ENCODE results near the gene SH3BP2. TPM values are rescaled to one million over a fixed set of nuclear protein-coding genes. Genes with fewer than 3 reads are reported as not detected.
"Not testable (repeated sequence)": the region's sequence is repeated elsewhere in the genome, so short reads cannot be mapped to it uniquely, and the experiment has no call there.

The SH3BP2 gene
- total RNA-seq, 5 donors from 2014 or later (not counting 1 experiment from before 2014, with no cell fraction given), result 44.0 to 68.2 (median 49.7) TPM

- not testable (repeated sequence) for H3K36me3 Mint-ChIP-seq; H3K27me3 ChIP-seq (replicated peaks in 1 of 2; ENCODE audit: control insufficient read depth in 2 of 2, extremely low read depth in 1 of 2, insufficient read depth in 2 of 2, low read length in 1 of 2); H3K27ac Mint-ChIP-seq; DNase-seq; H3K36me3 ChIP-seq (ENCODE audit: control insufficient read depth in 2 of 2, extremely low read depth in 1 of 2, insufficient read depth in 1 of 2, low read length in 1 of 2); H3K4me1 Mint-ChIP-seq; H3K27me3 Mint-ChIP-seq; H3K9me3 ChIP-seq; ATAC-seq (replicated peaks in 1 of 4); H3K9me3 Mint-ChIP-seq; H3K27ac ChIP-seq (ENCODE audit: low read length); H3K4me3 ChIP-seq (ENCODE audit: control insufficient read depth in 1 of 2, extremely low read depth in 1 of 2, low read length in 1 of 2)
- ChIA-PET POLR2A (interaction anchor here in 1 of 2 donors (0.7 kb wide), 1 partner anchor 15 kb away, joined by 3 read pairs; no protein-coding TSS in a partner anchor), CTCF (interaction anchor here (0.5 to 0.6 kb wide), 2 partner anchors 86 to 306 kb away, joined by 4 read pairs; no protein-coding TSS in a partner anchor)
- peak overlapping the region in 1 of 3 donors; percentile 1 for H3K4me3 Mint-ChIP-seq
- H3K4me1 ChIP-seq (ENCODE audit: control insufficient read depth in 1 of 2, extremely low read depth in 1 of 2, insufficient read depth in 2 of 2, low read length in 2 of 2), result peaks cover 0 to 16% of the 10 kb centered on the region in 2 experiments
- WGBS (ENCODE audit: insufficient coverage), result 97% methylated on average over 13 of the region's 42 CpGs
Measured at GRCh38 chr4:2762486-2763370, 30.2 kb upstream of the SH3BP2 start.

- H3K27me3 Mint-ChIP-seq, result no peaks in the 10 kb centered on the region
- Histone ChIP-seq H3K4me3 (ENCODE audit: control insufficient read depth in 1 of 2, extremely low read depth in 1 of 2, low read length in 1 of 2) (no peak overlapping the region), H3K27ac (ENCODE audit: low read length) (no peak overlapping the region), H3K36me3 (ENCODE audit: control insufficient read depth in 2 of 2, extremely low read depth in 1 of 2, insufficient read depth in 1 of 2, low read length in 1 of 2) (no peaks in the 10 kb centered on the region), H3K9me3 (no peaks in the 10 kb centered on the region), H3K27me3 (replicated peaks in 1 of 2; ENCODE audit: control insufficient read depth in 2 of 2, extremely low read depth in 1 of 2, insufficient read depth in 2 of 2, low read length in 1 of 2) (no peaks in the 10 kb centered on the region), H3K4me1 (ENCODE audit: control insufficient read depth in 1 of 2, extremely low read depth in 1 of 2, insufficient read depth in 2 of 2, low read length in 2 of 2) (peaks cover 0 to 16% of the 10 kb centered on the region in 2 experiments)
- peak overlapping the region; percentile 51 to 62 (median 58) for H3K4me3 Mint-ChIP-seq
- H3K27ac Mint-ChIP-seq, result no peak overlapping the region
- no peaks in the 10 kb centered on the region for H3K36me3 Mint-ChIP-seq
- peaks cover 0 to 6% (median 4%) of the 10 kb centered on the region in 3 donors for H3K4me1 Mint-ChIP-seq
- no peak for DNase-seq
- CTCF ChIA-PET, result interaction anchor here (0.5 to 1.4 kb wide), 5 partner anchors 85 to 305 kb away, joined by 3 to 5 read pairs (median 4); no protein-coding TSS in a partner anchor
- 67% methylated on average over 23 of the region's 23 CpGs for WGBS (ENCODE audit: insufficient coverage)
- H3K9me3 Mint-ChIP-seq, result no peaks in the 10 kb centered on the region
- POLR2A ChIA-PET, result no interaction called here
- no peak for ATAC-seq (replicated peaks in 1 of 4)
Measured at GRCh38 chr4:2763511-2763967, 29.3 kb upstream of the SH3BP2 start.

- Mint-ChIP-seq H3K27ac (no peak overlapping the region), H3K36me3 (no peaks in the 10 kb centered on the region), H3K27me3 (no peaks in the 10 kb centered on the region), H3K9me3 (peaks cover 0 to 3% (median 0%) of the 10 kb centered on the region in 3 donors), H3K4me3 (no peak overlapping the region), H3K4me1 (peaks cover 5 to 11% (median 10%) of the 10 kb centered on the region in 3 donors)
- Histone ChIP-seq H3K27ac (ENCODE audit: low read length) (no peak overlapping the region), H3K27me3 (replicated peaks in 1 of 2; ENCODE audit: control insufficient read depth in 2 of 2, extremely low read depth in 1 of 2, insufficient read depth in 2 of 2, low read length in 1 of 2) (no peaks in the 10 kb centered on the region), H3K4me1 (ENCODE audit: control insufficient read depth in 1 of 2, extremely low read depth in 1 of 2, insufficient read depth in 2 of 2, low read length in 2 of 2) (peaks cover 0 to 16% of the 10 kb centered on the region in 2 experiments), H3K36me3 (ENCODE audit: control insufficient read depth in 2 of 2, extremely low read depth in 1 of 2, insufficient read depth in 1 of 2, low read length in 1 of 2) (no peaks in the 10 kb centered on the region), H3K4me3 (ENCODE audit: control insufficient read depth in 1 of 2, extremely low read depth in 1 of 2, low read length in 1 of 2) (no peak overlapping the region), H3K9me3 (no peaks in the 10 kb centered on the region)
- no peak for ATAC-seq (replicated peaks in 1 of 4)
- ChIA-PET CTCF (no interaction called here), POLR2A (no interaction called here)
- WGBS (ENCODE audit: insufficient coverage), result 92% methylated on average over 11 of the region's 12 CpGs
- no peak for DNase-seq
Measured at GRCh38 chr4:2765832-2766526, 26.9 kb upstream of the SH3BP2 start.

GRCh38 chr4:2767046-2767704, 25.7 kb upstream of the SH3BP2 start:
- Histone ChIP-seq H3K27me3 (replicated peaks in 1 of 2; ENCODE audit: control insufficient read depth in 2 of 2, extremely low read depth in 1 of 2, insufficient read depth in 2 of 2, low read length in 1 of 2) (no peaks in the 10 kb centered on the region), H3K9me3 (no peaks in the 10 kb centered on the region), H3K4me3 (ENCODE audit: control insufficient read depth in 1 of 2, extremely low read depth in 1 of 2, low read length in 1 of 2) (no peak overlapping the region), H3K27ac (ENCODE audit: low read length) (no peak overlapping the region), H3K4me1 (ENCODE audit: control insufficient read depth in 1 of 2, extremely low read depth in 1 of 2, insufficient read depth in 2 of 2, low read length in 2 of 2) (peaks cover 0 to 10% of the 10 kb centered on the region in 2 experiments), H3K36me3 (ENCODE audit: control insufficient read depth in 2 of 2, extremely low read depth in 1 of 2, insufficient read depth in 1 of 2, low read length in 1 of 2) (no peaks in the 10 kb centered on the region)
- H3K4me1 Mint-ChIP-seq, result peaks cover 11 to 16% (median 14%) of the 10 kb centered on the region in 3 donors
- no peak overlapping the region for H3K4me3 Mint-ChIP-seq
- H3K9me3 Mint-ChIP-seq, result peaks cover 0 to 3% (median 0%) of the 10 kb centered on the region in 3 donors
- no peaks in the 10 kb centered on the region for H3K27me3 Mint-ChIP-seq
- ChIA-PET CTCF (no interaction called here), POLR2A (no interaction called here)
- DNase-seq (no peak), ATAC-seq (replicated peaks in 1 of 4) (no peak)
- WGBS (ENCODE audit: insufficient coverage), result 89% methylated on average over 5 of the region's 5 CpGs
- H3K36me3 Mint-ChIP-seq, result no peaks in the 10 kb centered on the region
- no peak overlapping the region for H3K27ac Mint-ChIP-seq

GRCh38 chr4:2767705-2768074, 25.2 kb upstream of the SH3BP2 start:
- no peaks in the 10 kb centered on the region for H3K36me3 ChIP-seq (ENCODE audit: control insufficient read depth in 2 of 2, extremely low read depth in 1 of 2, insufficient read depth in 1 of 2, low read length in 1 of 2)
- no peaks in the 10 kb centered on the region for H3K27me3 ChIP-seq (replicated peaks in 1 of 2; ENCODE audit: control insufficient read depth in 2 of 2, extremely low read depth in 1 of 2, insufficient read depth in 2 of 2, low read length in 1 of 2)
- Mint-ChIP-seq H3K36me3 (no peaks in the 10 kb centered on the region), H3K27me3 (no peaks in the 10 kb centered on the region), H3K4me3 (no peak overlapping the region), H3K27ac (no peak overlapping the region), H3K4me1 (peaks cover 11 to 16% (median 14%) of the 10 kb centered on the region in 3 donors), H3K9me3 (peaks cover 0 to 3% (median 0%) of the 10 kb centered on the region in 3 donors)
- ATAC-seq (replicated peaks in 1 of 4) (no peak), DNase-seq (no peak)
- peaks cover 0 to 10% of the 10 kb centered on the region in 2 experiments for H3K4me1 ChIP-seq (ENCODE audit: control insufficient read depth in 1 of 2, extremely low read depth in 1 of 2, insufficient read depth in 2 of 2, low read length in 2 of 2)
- POLR2A ChIA-PET, result no interaction called here
- no peak overlapping the region for H3K27ac ChIP-seq (ENCODE audit: low read length)
- no peaks in the 10 kb centered on the region for H3K9me3 ChIP-seq
- H3K4me3 ChIP-seq (ENCODE audit: control insufficient read depth in 1 of 2, extremely low read depth in 1 of 2, low read length in 1 of 2), result no peak overlapping the region
- 95% methylated on average over 11 of the region's 11 CpGs for WGBS (ENCODE audit: insufficient coverage)
- CTCF ChIA-PET, result no interaction called here

GRCh38 chr4:2768124-2768523, 24.8 kb upstream of the SH3BP2 start:
- peaks cover 11 to 16% (median 14%) of the 10 kb centered on the region in 3 donors for H3K4me1 Mint-ChIP-seq
- no peak overlapping the region for H3K27ac Mint-ChIP-seq
- H3K36me3 Mint-ChIP-seq, result no peaks in the 10 kb centered on the region
- Histone ChIP-seq H3K36me3 (ENCODE audit: control insufficient read depth in 2 of 2, extremely low read depth in 1 of 2, insufficient read depth in 1 of 2, low read length in 1 of 2) (no peaks in the 10 kb centered on the region), H3K27ac (ENCODE audit: low read length) (no peak overlapping the region), H3K9me3 (no peaks in the 10 kb centered on the region), H3K4me1 (ENCODE audit: control insufficient read depth in 1 of 2, extremely low read depth in 1 of 2, insufficient read depth in 2 of 2, low read length in 2 of 2) (peaks cover 0 to 10% of the 10 kb centered on the region in 2 experiments), H3K4me3 (ENCODE audit: control insufficient read depth in 1 of 2, extremely low read depth in 1 of 2, low read length in 1 of 2) (no peak overlapping the region), H3K27me3 (replicated peaks in 1 of 2; ENCODE audit: control insufficient read depth in 2 of 2, extremely low read depth in 1 of 2, insufficient read depth in 2 of 2, low read length in 1 of 2) (no peaks in the 10 kb centered on the region)
- H3K9me3 Mint-ChIP-seq, result peaks cover 0 to 3% (median 0%) of the 10 kb centered on the region in 3 donors
- no peaks in the 10 kb centered on the region for H3K27me3 Mint-ChIP-seq
- WGBS (ENCODE audit: insufficient coverage), result 96% methylated on average over 6 of the region's 9 CpGs
- ChIA-PET CTCF (no interaction called here), POLR2A (no interaction called here)
- DNase-seq (no peak), ATAC-seq (replicated peaks in 1 of 4) (no peak)
- H3K4me3 Mint-ChIP-seq, result no peak overlapping the region

Measured in T-cell (primary cell).